Measurements from ENCODE around the gene AGA. TPM values are rescaled to one million over a fixed set of nuclear protein-coding genes. Genes with fewer than 3 reads are reported as not detected.

The AGA gene
- total RNA-seq, 1 donor from 2014 or later = 27.7 TPM

DNA sequence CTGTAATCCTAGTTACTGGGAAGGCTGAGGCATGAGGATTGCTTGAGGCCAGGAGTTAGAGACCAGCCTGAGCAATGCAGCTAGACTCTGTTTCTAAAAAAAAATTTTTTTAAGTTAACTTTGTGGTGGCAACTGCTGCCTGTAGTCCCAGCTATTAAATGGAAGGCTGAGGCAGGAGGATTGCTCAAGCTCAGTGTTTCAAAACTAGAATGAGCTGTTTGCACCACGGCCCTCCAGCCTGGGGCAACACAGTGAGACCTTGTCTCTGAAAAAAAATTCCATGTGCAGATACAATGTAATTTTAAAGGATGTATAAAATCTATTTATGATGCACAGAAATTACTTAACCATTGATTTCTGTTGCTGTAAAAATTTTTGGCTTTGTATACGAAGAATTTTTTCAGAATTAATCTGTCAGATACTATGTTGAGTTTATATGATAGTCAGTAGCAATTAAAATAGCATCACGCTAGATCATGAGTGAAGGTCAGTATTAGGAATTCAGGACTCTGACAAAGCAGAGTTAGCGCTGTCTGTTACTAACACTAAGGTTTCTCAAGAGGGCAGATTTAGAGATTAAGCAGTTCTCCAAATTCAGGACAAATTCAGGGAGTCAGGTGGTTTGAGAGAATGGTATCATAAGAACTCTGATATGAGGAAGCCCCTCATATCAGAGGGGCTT, 8.3 kb upstream of the AGA start:
- TF ChIP-seq, protein P1, sequence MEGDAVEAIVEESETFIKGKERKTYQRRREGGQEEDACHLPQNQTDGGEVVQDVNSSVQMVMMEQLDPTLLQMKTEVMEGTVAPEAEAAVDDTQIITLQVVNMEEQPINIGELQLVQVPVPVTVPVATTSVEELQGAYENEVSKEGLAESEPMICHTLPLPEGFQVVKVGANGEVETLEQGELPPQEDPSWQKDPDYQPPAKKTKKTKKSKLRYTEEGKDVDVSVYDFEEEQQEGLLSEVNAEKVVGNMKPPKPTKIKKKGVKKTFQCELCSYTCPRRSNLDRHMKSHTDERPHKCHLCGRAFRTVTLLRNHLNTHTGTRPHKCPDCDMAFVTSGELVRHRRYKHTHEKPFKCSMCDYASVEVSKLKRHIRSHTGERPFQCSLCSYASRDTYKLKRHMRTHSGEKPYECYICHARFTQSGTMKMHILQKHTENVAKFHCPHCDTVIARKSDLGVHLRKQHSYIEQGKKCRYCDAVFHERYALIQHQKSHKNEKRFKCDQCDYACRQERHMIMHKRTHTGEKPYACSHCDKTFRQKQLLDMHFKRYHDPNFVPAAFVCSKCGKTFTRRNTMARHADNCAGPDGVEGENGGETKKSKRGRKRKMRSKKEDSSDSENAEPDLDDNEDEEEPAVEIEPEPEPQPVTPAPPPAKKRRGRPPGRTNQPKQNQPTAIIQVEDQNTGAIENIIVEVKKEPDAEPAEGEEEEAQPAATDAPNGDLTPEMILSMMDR (conservative IDR thresholded peaks at IDR 0.05; ENCODE audit: low read depth, low read length) = no peak
- no peak for DNase-seq (ENCODE audit: low read depth)
- H3K4me3 ChIP-seq (ENCODE audit: low read depth, low read length) = no peak overlapping the region

DNA sequence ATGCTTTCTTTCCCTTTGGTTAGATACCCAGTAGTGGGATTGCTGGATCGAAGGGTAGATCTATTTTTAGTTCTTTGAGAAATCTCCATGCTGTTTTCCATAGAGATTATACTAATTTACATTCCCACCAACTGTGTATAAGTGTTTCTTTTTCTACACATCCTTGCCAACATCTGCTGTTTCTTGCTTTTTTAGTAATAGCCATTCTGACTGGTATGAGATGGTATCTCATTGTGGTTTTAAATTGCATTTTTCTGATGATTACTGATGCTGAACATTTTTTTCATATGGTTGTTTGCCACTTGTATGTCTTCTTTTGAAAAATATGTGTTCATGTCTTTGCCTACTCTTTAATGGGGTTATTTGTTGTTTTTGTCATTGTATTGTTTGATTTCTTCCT, 6.6 kb upstream of the AGA start:
- no peak overlapping the region for H3K4me3 ChIP-seq (ENCODE audit: low read depth, low read length)
- TF ChIP-seq, protein P1 (conservative IDR thresholded peaks at IDR 0.05; ENCODE audit: low read depth, low read length) = no peak
- no peak for DNase-seq (ENCODE audit: low read depth)

DNA sequence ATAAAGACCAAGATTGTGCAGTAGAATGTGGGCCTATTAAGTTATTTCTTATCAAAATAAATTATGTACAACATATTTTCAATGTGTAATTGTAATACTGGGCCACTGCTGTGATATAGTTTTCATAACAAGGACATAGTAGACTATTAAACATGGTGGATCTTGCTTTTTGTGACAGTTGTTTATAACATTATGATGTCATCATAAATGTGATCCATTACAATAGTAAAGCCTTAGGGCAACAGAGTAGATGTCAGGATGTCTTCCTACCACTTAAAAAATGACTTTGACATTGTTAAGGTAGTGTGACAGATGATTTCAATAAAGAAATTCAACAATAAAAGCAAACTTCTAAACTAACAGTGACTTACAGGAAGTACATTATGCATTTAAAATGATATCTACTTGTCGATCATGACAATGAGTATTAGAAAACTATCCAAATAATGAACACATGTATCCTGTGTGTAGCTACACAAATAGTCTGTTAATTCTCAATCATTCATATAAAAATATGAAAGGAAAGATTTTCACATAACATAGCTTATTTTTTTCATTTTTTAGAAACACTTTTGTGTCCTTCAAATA, 5.3 kb upstream of the AGA start:
- DNase-seq (ENCODE audit: low read depth) = no peak
- TF ChIP-seq, protein P1 (conservative IDR thresholded peaks at IDR 0.05; ENCODE audit: low read depth, low read length) = no peak

DNA sequence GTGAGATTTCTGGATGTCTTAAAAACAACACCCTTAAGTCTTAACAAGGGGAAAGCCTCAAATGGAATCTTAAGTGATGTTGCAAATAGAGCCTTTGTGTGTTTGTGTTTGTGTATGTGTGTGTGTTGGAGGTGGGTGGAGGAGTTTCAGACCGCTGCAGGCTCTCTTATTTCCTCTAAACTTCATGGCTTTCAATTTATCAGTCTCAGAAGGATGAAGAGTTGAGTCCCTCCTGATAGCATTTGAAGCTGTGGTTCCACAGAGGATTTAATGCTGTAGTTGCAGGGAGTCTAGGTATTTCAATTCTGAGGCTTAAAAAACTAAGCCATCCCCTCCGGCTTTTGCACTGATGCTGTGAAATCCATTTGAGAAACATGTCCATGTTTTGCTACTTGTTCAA, 4.3 kb upstream of the AGA start:
- DNase-seq (ENCODE audit: low read depth) = no peak
- TF ChIP-seq, protein P1 (conservative IDR thresholded peaks at IDR 0.05; ENCODE audit: low read depth, low read length) = no peak

More for the DNA sequence above, 5.3 kb upstream of the AGA start:
- no peak overlapping the region for H3K4me3 ChIP-seq (ENCODE audit: low read depth, low read length)

DNA sequence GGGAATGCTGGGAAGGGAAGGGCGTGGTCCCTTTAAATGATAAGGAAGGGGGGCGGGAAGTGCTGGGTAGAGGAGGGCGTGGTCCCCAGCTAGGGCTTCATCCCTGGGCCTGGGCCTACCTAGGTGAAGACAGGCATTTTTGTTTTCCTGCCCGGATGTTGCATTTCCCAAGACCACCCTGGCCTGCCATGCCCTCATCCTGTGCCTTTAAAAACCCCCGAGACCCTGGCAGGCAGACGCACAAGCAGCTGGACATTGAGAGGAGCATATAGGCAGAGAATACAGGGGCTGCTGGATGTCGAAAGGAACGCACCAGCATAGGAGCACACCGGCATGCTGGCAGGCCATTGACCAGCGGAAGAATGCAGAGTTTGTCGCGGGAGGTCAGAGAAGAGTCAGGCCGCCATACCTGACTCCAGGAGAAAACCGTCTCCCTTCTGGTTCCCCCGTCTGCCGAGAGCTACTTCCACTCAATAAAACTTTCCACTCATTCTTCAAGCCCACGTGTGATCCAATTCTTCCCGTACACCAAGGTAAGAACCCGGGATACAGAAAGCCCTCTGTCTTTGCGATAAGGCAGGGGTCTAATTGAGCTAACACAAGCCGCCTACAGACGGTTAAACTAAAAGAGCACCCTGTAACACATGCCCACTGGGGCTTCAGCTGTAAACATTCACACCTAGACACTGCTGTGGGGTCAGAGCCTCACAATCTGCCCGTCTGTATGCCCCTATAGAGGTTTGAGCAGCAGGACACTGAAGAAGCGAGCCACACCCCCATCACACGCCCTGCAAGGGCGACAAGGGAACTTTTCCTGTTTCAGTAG, 2.9 kb upstream of the AGA start:
- DNase-seq (ENCODE audit: low read depth) = no peak
- H3K4me3 ChIP-seq (ENCODE audit: low read depth, low read length) = no peak overlapping the region
- TF ChIP-seq, protein P1 (conservative IDR thresholded peaks at IDR 0.05; ENCODE audit: low read depth, low read length) = no peak

More for the DNA sequence above, 4.3 kb upstream of the AGA start:
- H3K4me3 ChIP-seq (ENCODE audit: low read depth, low read length) = no peak overlapping the region

DNA sequence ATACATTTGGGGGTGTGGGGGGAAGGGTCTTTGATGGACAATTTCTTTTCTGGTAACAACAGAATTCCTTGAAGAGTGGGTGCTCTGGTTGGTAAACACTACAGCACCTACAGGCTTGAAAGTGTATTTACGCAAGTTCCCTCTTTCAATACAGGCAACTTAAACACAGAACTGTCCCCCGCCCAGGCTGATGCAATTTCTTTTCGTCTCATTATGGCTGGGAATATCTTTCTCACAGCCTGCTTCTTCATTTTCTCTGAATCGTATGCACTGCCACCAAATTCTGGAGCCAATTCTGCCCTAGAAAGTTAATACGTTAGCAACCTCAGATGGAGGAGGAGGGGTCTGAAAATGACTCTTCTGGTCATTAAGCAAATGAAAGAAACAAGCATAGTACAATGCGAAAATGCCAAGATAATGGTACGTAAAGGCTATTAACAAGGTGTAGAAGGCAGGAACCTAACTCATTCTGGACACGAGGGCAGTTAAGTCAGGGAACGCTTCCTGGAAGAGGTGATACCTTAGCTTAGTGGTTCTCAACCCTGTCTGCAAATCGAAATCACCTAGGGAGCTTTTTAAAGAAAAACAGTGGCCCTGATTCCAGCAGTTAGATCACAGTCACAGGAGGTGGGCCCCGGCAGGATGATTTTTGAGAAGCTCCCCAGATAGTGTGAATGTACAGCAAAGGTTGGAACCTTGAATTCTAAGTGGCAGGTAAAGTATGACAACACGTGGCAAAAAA, 1.0 kb downstream of the AGA start:
- DNase-seq (ENCODE audit: low read depth) = no peak

More for the DNA sequence above, 1.0 kb downstream of the AGA start:
- TF ChIP-seq, protein P1 (conservative IDR thresholded peaks at IDR 0.05; ENCODE audit: low read depth, low read length) = peak; percentile 34
- H3K4me3 ChIP-seq (ENCODE audit: low read depth, low read length) = peak overlapping the region; percentile 65

Measured in epithelial cell of proximal tubule (primary cell).